22Rv1 (cell line): Measurements from ENCODE around the gene OR8A1.

Source experiments
- H3K27ac ChIP-seq: fragments of 450-650 bp; 2 replicates; pipeline ENCODE4 v1.5.1; 2017
- CTCF ChIP-seq: fragments of 450-650 bp; IDR thresholded peaks from 2 replicates; pipeline ENCODE4 v1.5.1; 2017; ENCODE audit warnings: mild to moderate bottlenecking
- ZFX ChIP-seq: fragments of 450-650 bp; IDR thresholded peaks from 2 replicates; pipeline ENCODE4 v1.6.1; 2017; ENCODE audit warnings: antibody characterized with exemption, borderline replicate concordance

The OR8A1 gene

GRCh38 chr11:124569697-124570096 lies at the start of gene OR8A1:
Gene OR8A1, plus strand, starts transcription at chr11:124569997. Its CDS starts 123 bp downstream, at chr11:124570120.
- H3K27ac ChIP-seq: no peak within 1 kb of the TSS
- TF ChIP-seq ZFX (no peak), CTCF (no peak)

GRCh38 chr11:124520550-124520854 lies 49.3 kb upstream of the OR8A1 start:
- H3K27ac ChIP-seq: no peak overlapping the region
- TF ChIP-seq ZFX: no peak
- TF ChIP-seq CTCF: no peak

- no peak overlapping the region for H3K27ac ChIP-seq
- TF ChIP-seq CTCF: no peak
- no peak for TF ChIP-seq ZFX
These were observed 36.2 kb upstream of the OR8A1 start for GRCh38 chr11:124533626-124534025.

- H3K27ac ChIP-seq: no peak overlapping the region
- TF ChIP-seq ZFX (no peak), CTCF (no peak)
These were observed 35.7 kb upstream of the OR8A1 start for GRCh38 chr11:124534051-124534450.

GRCh38 chr11:124535552-124536232 lies 34.1 kb upstream of the OR8A1 start:
- no peak overlapping the region for H3K27ac ChIP-seq
- TF ChIP-seq ZFX (no peak), CTCF (no peak)

GRCh38 chr11:124536520-124536919 lies 33.3 kb upstream of the OR8A1 start:
- H3K27ac ChIP-seq: no peak overlapping the region

More at GRCh38 chr11:124536520-124536919, 33.3 kb upstream of the OR8A1 start:
- TF ChIP-seq CTCF: no peak
- no peak for TF ChIP-seq ZFX
